ENCODE results near the gene ACP2. TPM values are rescaled to one million over a fixed set of nuclear protein-coding genes. Genes with fewer than 3 reads are reported as not detected.

The ACP2 gene
- total and polyA plus RNA-seq, 9 of the 15 experiments (the other 6 are each of a cell fraction or from before 2014, with no cell fraction given) = 1.9 to 20.0 (median 11.6) TPM

DNA sequence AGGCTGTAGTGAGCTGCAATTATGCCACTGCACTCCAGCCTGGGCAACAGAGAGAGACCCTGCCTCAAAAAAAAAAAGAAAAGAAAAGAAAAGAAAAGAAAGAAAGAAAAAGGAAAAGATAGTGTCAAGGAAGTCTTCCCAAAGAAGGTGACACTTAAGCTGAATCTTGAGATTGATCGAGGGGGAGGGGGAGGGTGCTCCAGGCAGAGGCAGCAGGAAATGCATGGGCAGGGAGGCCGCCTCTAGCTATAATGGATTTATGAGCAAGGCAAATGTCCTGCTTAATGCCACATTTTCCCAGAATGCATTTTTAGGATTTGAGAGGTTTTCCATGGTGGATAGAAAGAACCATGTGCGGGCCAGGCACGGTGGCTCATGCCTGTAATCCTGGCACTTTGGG is 47.6 kb downstream of the ACP2 start:
- ATAC-seq (no peak), FAIRE-seq (no peak), DNase-seq (ENCODE audit: extremely low read depth in 1 of 4, low spot score in 3 of 4) (peak in 1 of 4 experiments; percentile 10)
- 37% methylated on average over 4 of the region's 4 CpGs for WGBS (ENCODE audit: insufficient coverage, low coverage, missing lambda C conversion rate)
- BruUV-seq (replicated peaks) = no TSS peak
- no peak overlapping the region for H2AFZ ChIP-seq (ENCODE audit: low read depth, low read length)
- TF ChIP-seq ZNF311 (CRISPR knock-in tag; IDR thresholded peaks at IDR 0.05) (no peak), RBM25 (IDR thresholded peaks at IDR 0.05; ENCODE audit: low read depth, low read length, severe bottlenecking) (no peak), AFF1 (IDR thresholded peaks at IDR 0.05; ENCODE audit: low read depth in 1 of 2, partially characterized antibody in 2 of 2) (peak in 1 of 2 experiments; percentile 33), KDM1A (IDR thresholded peaks at IDR 0.05) (peak in 1 of 2 experiments; percentile 83; a peak in 2 of 4 replicates), ZNF444 (CRISPR knock-in tag; IDR thresholded peaks at IDR 0.05) (peak; percentile 71), RNF219 (CRISPR knock-in tag; IDR thresholded peaks at IDR 0.05) (no peak), ARID1B (IDR thresholded peaks at IDR 0.05) (no peak), CHD4 (IDR thresholded peaks at IDR 0.05; ENCODE audit: insufficient read depth, insufficient replicate concordance, low read depth, low read length, poor library complexity, severe bottlenecking) (no peak)
- TF ChIP-seq, protein P1, sequence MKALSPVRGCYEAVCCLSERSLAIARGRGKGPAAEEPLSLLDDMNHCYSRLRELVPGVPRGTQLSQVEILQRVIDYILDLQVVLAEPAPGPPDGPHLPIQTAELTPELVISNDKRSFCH (CRISPR knock-in tag; IDR thresholded peaks at IDR 0.05) = no peak
- TF ChIP-seq, protein P1 (tag; IDR thresholded peaks at IDR 0.05) = no peak
- no peak overlapping the region for H3K4me2 ChIP-seq (ENCODE audit: insufficient read depth, low read length)
- in situ Hi-C loops (cut with MboI) = no loop called here
- CTCF ChIA-PET (ENCODE audit: low intra/inter-chr PET ratio) = no interaction called here
- H3K4me1 ChIP-seq (replicated peaks in 1 of 2; ENCODE audit: control insufficient read depth in 2 of 2, insufficient read depth in 2 of 2, low read length in 2 of 2) = no peaks in the 10 kb centered on the region; a peak in 3 of 5 replicates
- no peak overlapping the region for H3K4me3 ChIP-seq
- no peaks in the 10 kb centered on the region for H3K36me3 ChIP-seq (ENCODE audit: control insufficient read depth, insufficient read depth, low read length)
- intact Hi-C loops (cut with micrococcal nuclease) = no loop called here
- no peaks in the 10 kb centered on the region for H3K9me1 ChIP-seq (ENCODE audit: control insufficient read depth, insufficient read depth, low read length)
- H3K9ac ChIP-seq (ENCODE audit: insufficient read depth in 1 of 2, low read depth in 2 of 2, low read length in 2 of 2) = no peak overlapping the region
- H3K27ac ChIP-seq (ENCODE audit: extremely low read depth, low read depth, low read length) = no peak overlapping the region
- H3K27me3 ChIP-seq (ENCODE audit: control insufficient read depth in 2 of 2, insufficient read depth in 2 of 2, low read length in 2 of 2) = peaks cover 12 to 35% of the 10 kb centered on the region in 2 experiments; a peak in 4 of 5 replicates
- no peaks in the 10 kb centered on the region for H3K9me3 ChIP-seq (replicated peaks; ENCODE audit: control insufficient read depth, insufficient read depth, low read depth, low read length)
- H4K20me1 ChIP-seq (replicated peaks; ENCODE audit: control insufficient read depth, insufficient read depth, low read length) = no peaks in the 10 kb centered on the region
- H3K79me2 ChIP-seq (ENCODE audit: control insufficient read depth, insufficient read depth, low read length) = no peaks in the 10 kb centered on the region
- POLR2A ChIA-PET = interaction anchor here (0.6 to 1.5 kb wide), 2 partner anchors 14 to 47 kb away, joined by 3 to 6 read pairs; partner anchors contain the start of genes ACP2 and DDB2

Data from K562 (cell line).